H1 (cell line): Measurements from ENCODE around the gene CIROP. TPM values are rescaled to one million over a fixed set of nuclear protein-coding genes. Genes with fewer than 3 reads are reported as not detected.

Source experiments
- CTCF ChIA-PET: fragments of 300-600 bp; sonication (Branson Sonifier 250); formaldehyde crosslinking; loops from one replicate; lab custom pipeline; 2021; ENCODE audit not compliant: partially characterized antibody; lab: Charles Lee
- POLR2A ChIA-PET: fragments of 300-600 bp; sonication (Branson Sonifier 250); formaldehyde crosslinking; loops from one replicate; lab custom pipeline; 2021; ENCODE audit warnings: inconsistent platforms; ENCODE audit not compliant: partially characterized antibody; lab: Charles Lee
- DNase-seq, 2 experiments: peaks; one replicate each; pipeline versions ENCODE4 v3.0.0 to v3.0.0-alpha.2; 2010 to 2022; ENCODE audit warnings: low spot score in 2 of 2, low read depth in 1 of 2, mixed read lengths in 1 of 2
- FAIRE-seq: peaks from 2 replicates; lab custom pipeline; 2011; peaks lifted over from hg19 to GRCh38; lab: Jason Lieb, UNC
- H2AFZ ChIP-seq: 2 replicates; pipeline ENCODE4 v1.8.1; 2012; ENCODE audit warnings: low read length, inconsistent platforms
- H2AK5ac ChIP-seq: 2 replicates; pipeline ENCODE4 v1.6.1; 2013; ENCODE audit warnings: low read depth, low read length
- H2BK120ac ChIP-seq: replicated peaks from 2 replicates; pipeline ENCODE3; 2013; ENCODE audit warnings: low read depth, low read length, inconsistent platforms
- H2BK12ac ChIP-seq: 2 replicates; pipeline ENCODE4 v1.6.1; 2013; ENCODE audit warnings: low read depth, low read length
- H2BK15ac ChIP-seq: 2 replicates; pipeline ENCODE4 v1.6.1; 2013; ENCODE audit warnings: low read length
- H2BK20ac ChIP-seq: 2 replicates; pipeline ENCODE4 v1.6.1; 2013; ENCODE audit warnings: low read length
- H2BK5ac ChIP-seq: 2 replicates; pipeline ENCODE4 v1.6.1; 2013; ENCODE audit warnings: low read depth, low read length
- H3K14ac ChIP-seq: 2 replicates; pipeline ENCODE4 v1.6.1; 2013; ENCODE audit warnings: inconsistent platforms; ENCODE audit not compliant: insufficient read length
- H3K18ac ChIP-seq: 2 replicates; pipeline ENCODE4 v1.6.1; 2013; ENCODE audit warnings: low read length; ENCODE audit errors: extremely low read depth
- H3K23ac ChIP-seq: 2 replicates; pipeline ENCODE4 v1.6.1; 2013; ENCODE audit warnings: inconsistent platforms; ENCODE audit not compliant: insufficient read length
- H3K23me2 ChIP-seq: 2 replicates; pipeline ENCODE4 v1.6.1; 2013; ENCODE audit warnings: low read depth, low read length
- H3K27ac ChIP-seq: 2 replicates; pipeline ENCODE4 v1.6.1; 2011; ENCODE audit warnings: low read depth, low read length, inconsistent platforms
- H3K27me3 ChIP-seq, 4 experiments: replicated peaks in 1 of 4; 1 replicate in 1 of 4; 2 replicates in 3 of 4; pipeline versions ENCODE4 v1.6.1 to v1.8.1; 2011 to 2013; ENCODE audit warnings: low read length in 3 of 4, mild to moderate bottlenecking in 3 of 4, inconsistent platforms in 2 of 4, mixed read lengths in 2 of 4, moderate library complexity in 1 of 4; ENCODE audit not compliant: control insufficient read depth in 3 of 4, insufficient read depth in 3 of 4; ENCODE audit errors: extremely low read depth in 1 of 4
- H3K36me3 ChIP-seq, 4 experiments: 2 replicates each; pipeline versions ENCODE4 v1.6.1 to v1.8.1; 2011 to 2013; ENCODE audit warnings: mild to moderate bottlenecking in 4 of 4, low read length in 3 of 4, moderate library complexity in 2 of 4, control low read depth in 1 of 4, inconsistent platforms in 1 of 4; ENCODE audit not compliant: insufficient read depth in 4 of 4, control insufficient read depth in 2 of 4
- H3K4ac ChIP-seq: replicated peaks from 2 replicates; pipeline ENCODE3; 2013; ENCODE audit warnings: low read length, low read depth, mixed read lengths, inconsistent platforms; ENCODE audit not compliant: insufficient read length
- H3K4me1 ChIP-seq, 4 experiments: replicated peaks in 1 of 4; 1 replicate in 1 of 4; 2 replicates in 3 of 4; pipeline versions ENCODE4 v1.6.1 to v1.8.1; 2011 to 2013; ENCODE audit warnings: low read length in 3 of 4, inconsistent platforms in 2 of 4, mixed read lengths in 1 of 4; ENCODE audit not compliant: insufficient read depth in 4 of 4, control insufficient read depth in 3 of 4
- H3K4me2 ChIP-seq, 2 experiments: 2 replicates each; pipeline versions ENCODE4 v1.6.1 to v1.8.1; 2011 to 2013; ENCODE audit warnings: low read depth in 2 of 2, low read length in 2 of 2, control low read depth in 1 of 2, inconsistent platforms in 1 of 2, mild to moderate bottlenecking in 1 of 2; ENCODE audit not compliant: insufficient read depth in 1 of 2
- H3K4me3 ChIP-seq, 4 experiments: fragments of 200-600, 300-600 bp in 1 of 4; sonication (generic), shearing (Covaris generic), sonication (Bioruptor Twin) in 1 of 4; 2 replicates each; pipeline versions ENCODE4 v1.5.1 to v1.8.1; 2011 to 2016; ENCODE audit warnings: low read length in 4 of 4, low read depth in 3 of 4, control low read depth in 2 of 4, inconsistent platforms in 2 of 4, mild to moderate bottlenecking in 2 of 4, mixed read lengths in 1 of 4, moderate library complexity in 1 of 4; ENCODE audit not compliant: insufficient read depth in 2 of 4; ENCODE audit errors: extremely low read depth in 1 of 4
- H3K56ac ChIP-seq: replicated peaks from 2 replicates; pipeline ENCODE3; 2013; ENCODE audit warnings: low read depth, mild to moderate bottlenecking, mixed read lengths, low read length, inconsistent platforms; ENCODE audit not compliant: insufficient read length
- H3K79me1 ChIP-seq: 2 replicates; pipeline ENCODE4 v1.6.1; 2013; ENCODE audit warnings: low read depth, low read length, control low read depth
- H3K79me2 ChIP-seq, 2 experiments: 2 replicates each; pipeline versions ENCODE4 v1.6.1 to v1.8.1; 2012 to 2013; ENCODE audit warnings: low read length in 2 of 2, mild to moderate bottlenecking in 2 of 2, inconsistent platforms in 1 of 2; ENCODE audit not compliant: insufficient read depth in 2 of 2, control insufficient read depth in 1 of 2
- H3K9ac ChIP-seq, 4 experiments: replicated peaks in 1 of 4; 1 replicate in 1 of 4; 2 replicates in 3 of 4; pipeline versions ENCODE4 v1.6.1 to v1.8.1; 2011 to 2013; ENCODE audit warnings: low read depth in 3 of 4, low read length in 3 of 4, control low read depth in 2 of 4, mild to moderate bottlenecking in 2 of 4, moderate library complexity in 2 of 4, inconsistent platforms in 1 of 4; ENCODE audit errors: extremely low read depth in 1 of 4
- H3K9me3 ChIP-seq, 2 experiments: 2 replicates each; pipeline versions ENCODE4 v1.6.1 to v1.8.1; 2012 to 2013; ENCODE audit warnings: mild to moderate bottlenecking in 2 of 2, moderate library complexity in 2 of 2, control low read depth in 1 of 2, inconsistent platforms in 1 of 2, low read depth in 1 of 2, low read length in 1 of 2, mixed read lengths in 1 of 2; ENCODE audit not compliant: insufficient read depth in 2 of 2
- H4K20me1 ChIP-seq, 2 experiments: replicated peaks in 1 of 2; 2 replicates each; pipeline versions ENCODE3 to v1.8.1; 2011 to 2013; ENCODE audit warnings: inconsistent platforms in 2 of 2, low read length in 2 of 2, mild to moderate bottlenecking in 1 of 2; ENCODE audit not compliant: insufficient read depth in 2 of 2, control insufficient read depth in 1 of 2
- H4K5ac ChIP-seq: 2 replicates; pipeline ENCODE4 v1.6.1; 2013; ENCODE audit warnings: low read length, low read depth, mixed read lengths, inconsistent platforms; ENCODE audit not compliant: insufficient read length
- H4K8ac ChIP-seq: 2 replicates; pipeline ENCODE4 v1.8.0; 2013; ENCODE audit warnings: mild to moderate bottlenecking, moderate library complexity, low read length, inconsistent platforms; ENCODE audit not compliant: insufficient read depth; ENCODE audit errors: extremely low read depth
- H4K91ac ChIP-seq: replicated peaks from 2 replicates; pipeline ENCODE3; 2013; ENCODE audit warnings: low read length, mixed read lengths, inconsistent platforms; ENCODE audit not compliant: insufficient read length
- CREB1 ChIP-seq: IDR thresholded peaks from 2 replicates; pipeline ENCODE4 v1.6.1; 2012; ENCODE audit warnings: inconsistent platforms
- EGR1 ChIP-seq: IDR thresholded peaks from 2 replicates; pipeline ENCODE4 v1.6.1; 2011; ENCODE audit warnings: low read depth, low read length, borderline replicate concordance
- PHF8 ChIP-seq: fragments of 200-600 bp; sonication (generic); conservative IDR thresholded peaks from 2 replicates; pipeline ENCODE4 v1.7.1; 2012; ENCODE audit warnings: low read depth, mild to moderate bottlenecking, inconsistent platforms, low read length, moderate library complexity
- POLR2A ChIP-seq, 2 experiments: IDR thresholded peaks; 1 replicate in 1 of 2; 2 replicates in 1 of 2; pipeline ENCODE4 v1.6.1; 2011; ENCODE audit warnings: low read depth in 2 of 2, low read length in 2 of 2, mild to moderate bottlenecking in 2 of 2; ENCODE audit errors: control extremely low read depth in 1 of 2
- SIRT6 ChIP-seq: IDR thresholded peaks from one replicate; pipeline ENCODE4 v1.7.1; 2012; ENCODE audit warnings: low read length, inconsistent platforms
- WGBS, 2 experiments: shearing (Covaris generic) in 1 of 2; methylation state at CpG; one replicate each; pipeline versions ENCODE4 v1.1.6 to v1.1.7; 2013 to 2015; ENCODE audit warnings: low lambda C conversion rate in 2 of 2, mixed read lengths in 2 of 2, inconsistent platforms in 1 of 2, low coverage in 1 of 2, missing lambda C conversion rate in 1 of 2; ENCODE audit not compliant: insufficient replicate concordance in 2 of 2, insufficient coverage in 1 of 2, insufficient read length in 1 of 2; ENCODE audit errors: extremely low coverage in 1 of 2, missing lambda C conversion rate in 1 of 2; 5-methylcytosine and 5-hydroxymethylcytosine counted together
- polyA plus RNA-seq, 7 experiments: library from polyadenylated mRNA; depleted of rRNA in 3 of 7; stranded (reverse) in 5 of 7; unstranded in 2 of 7; fragments of >200 nt in 5 of 7; fragments of 200-250 nt in 2 of 7; gene quantifications; 1 replicate in 5 of 7; 2 replicates in 1 of 7; 4 replicates in 1 of 7; pipeline versions ENCODE4 v1.2.1 to v1.2.3, GENCODE V29; 2011 to 2013; ENCODE audit warnings: missing spikeins in 2 of 7, mixed read lengths in 2 of 7
- total RNA-seq: library from RNA; stranded (reverse); fragmentation: NEBNext Ultra II Directional; extraction: Animal tissue kit (Norgen Biotek cat#: 25700); gene quantifications from 2 replicates; pipeline ENCODE4 v1.2.1, GENCODE V29; 2021
- TF ChIP-seq, protein P1 (sequence below): IDR thresholded peaks from 2 replicates; pipeline ENCODE4 v1.6.1; 2011; ENCODE audit warnings: low read depth, mild to moderate bottlenecking, low read length; ENCODE audit not compliant: insufficient read depth

CIROP gene
- total and polyA plus RNA-seq, 2 of the 8 experiments (the other 6 are each of a cell fraction or from before 2014, with no cell fraction given) = 0.06 TPM; not detected in 1

GRCh38 chr14:23118506-23119362 lies 13.9 kb upstream of the CIROP start, which contains the start of gene CEBPE:
Gene CEBPE (minus strand): TSS chr14:23119255. CDS start chr14:23119091, 164 bp downstream.
- Histone ChIP-seq H3K79me1 (no peaks in the 10 kb centered on the region), H3K4me1 (peaks cover 0 to 14% (median 6%) of the 10 kb centered on the region in 4 experiments; a peak in 6 of 7 replicates), H3K23me2 (no peaks in the 10 kb centered on the region), H3K79me2 (no peaks in the 10 kb centered on the region), H4K8ac (peak within 1 kb of the TSS; percentile 66), H3K27me3 (0 out of 7 replicates have a peak, but pooled peaks cover 0 to 3% (median 0%) of the 10 kb centered on the region in 4 experiments), H2BK15ac (peak within 1 kb of the TSS; percentile 63), H3K4me2 (no peak within 1 kb of the TSS), H2BK120ac (peak within 1 kb of the TSS; percentile 31), H3K9me3 (no peaks in the 10 kb centered on the region; a peak in 1 of 4 replicates), H2BK20ac (no peak within 1 kb of the TSS), H2AFZ (peak within 1 kb of the TSS; percentile 43; the same call in 1 of the 2 replicates), H3K56ac (no peak within 1 kb of the TSS), H3K23ac (no peak within 1 kb of the TSS), H3K4ac (peak within 1 kb of the TSS; percentile 23), H4K5ac (no peak within 1 kb of the TSS), H2BK5ac (peak within 1 kb of the TSS; percentile 15; the same call in 1 of the 2 replicates), H3K36me3 (no peaks in the 10 kb centered on the region), H3K27ac (no peak within 1 kb of the TSS), H2BK12ac (peak within 1 kb of the TSS; percentile 75; the same call in 1 of the 2 replicates), H4K91ac (peak within 1 kb of the TSS; percentile 34), H2AK5ac (no peak within 1 kb of the TSS), H4K20me1 (no peaks in the 10 kb centered on the region), H3K18ac (0 out of 2 replicates have a peak within 1 kb of the TSS, but pooled peaks have one; percentile 25), H3K9ac (no peak within 1 kb of the TSS), H3K14ac (no peak within 1 kb of the TSS), H3K4me3 (no peak within 1 kb of the TSS)
- no peak for DNase-seq
- ChIA-PET CTCF (interaction anchor here (0.6 to 11.8 kb wide), 15 partner anchors 8 to 192 kb away, joined by 3 to 290 read pairs (median 4); partner anchors contain the start of gene SLC7A8), POLR2A (interaction anchor here (0.8 to 1.5 kb wide), 5 partner anchors 10 to 65 kb away, joined by 3 to 6 read pairs (median 4); partner anchors contain the start of genes ACIN1, C14orf119 and SLC7A8)
- no peak for FAIRE-seq
- TF ChIP-seq EGR1 = no peak
- TF ChIP-seq POLR2A (IDR thresholded peaks at IDR 0.05; ENCODE audit: control extremely low read depth in 1 of 2, low read depth in 2 of 2, low read length in 2 of 2) = no peak
- TF ChIP-seq SIRT6 = no peak
- TF ChIP-seq CREB1 = no peak
- TF ChIP-seq PHF8 = no peak
- TF ChIP-seq, protein P1, sequence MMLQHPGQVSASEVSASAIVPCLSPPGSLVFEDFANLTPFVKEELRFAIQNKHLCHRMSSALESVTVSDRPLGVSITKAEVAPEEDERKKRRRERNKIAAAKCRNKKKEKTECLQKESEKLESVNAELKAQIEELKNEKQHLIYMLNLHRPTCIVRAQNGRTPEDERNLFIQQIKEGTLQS = no peak
- WGBS, 2 experiments = 95% methylated on average over 16 of the region's 32 CpGs; no CpG with 5 or more reads in 1 of the 2 experiments
